ENCODE measurements around the gene MC5R. TPM values are rescaled to one million over a fixed set of nuclear protein-coding genes. Genes with fewer than 3 reads are reported as not detected.

Gene MC5R
- total RNA-seq, result not detected
- polyA plus RNA-seq, result not detected
- long read RNA-seq, donor 1, result 0 reads
- long read RNA-seq, donor 2, result 0 reads
- long read RNA-seq, donor 3, result 0 reads
- long read RNA-seq, donor 4, result 0 reads
- long read RNA-seq, donor 5, result 0 reads

- TF ChIP-seq CTCF (IDR thresholded peaks at IDR 0.05; ENCODE audit: control extremely low read depth, extremely low read depth), result peak; percentile 82
- Histone ChIP-seq H3K27me3 (ENCODE audit: control insufficient read depth in 3 of 3, insufficient read depth in 3 of 3, low read length in 2 of 3) (peaks cover 0 to 22% (median 17%) of the 10 kb centered on the region in 3 donors), H3K27ac (ENCODE audit: low read depth in 1 of 2, low read length in 1 of 2) (no peak within 1 kb of the TSS), H3K4me3 (no peak within 1 kb of the TSS), H3K4me1 (ENCODE audit: control insufficient read depth in 5 of 5, insufficient read depth in 5 of 5, low read length in 5 of 5) (no peaks in the 10 kb centered on the region), H3K36me3 (ENCODE audit: control insufficient read depth in 4 of 4, insufficient read depth in 4 of 4, low read length in 4 of 4) (no peaks in the 10 kb centered on the region), H3K9ac (ENCODE audit: insufficient read depth in 1 of 2, low read length in 2 of 2) (no peak within 1 kb of the TSS), H3K9me3 (ENCODE audit: control insufficient read depth in 4 of 4, insufficient read depth in 3 of 4, low read length in 3 of 4) (no peaks in the 10 kb centered on the region)
- peak; percentile 44 to 59 (median 56) for DNase-seq
- peak; percentile 86 for ATAC-seq (ENCODE audit: insufficient read depth, low FRiP score)
- WGBS, 2 donors, result 3 to 4% methylated on average over 52 to 54 of the region's 54 CpGs
Measured at GRCh38 chr18:13823707-13824395, at the start of gene MC5R. TSS of gene MC5R (plus strand) at chr18:13824149. CDS start at chr18:13825766, 1,617 bp downstream.

DNA sequence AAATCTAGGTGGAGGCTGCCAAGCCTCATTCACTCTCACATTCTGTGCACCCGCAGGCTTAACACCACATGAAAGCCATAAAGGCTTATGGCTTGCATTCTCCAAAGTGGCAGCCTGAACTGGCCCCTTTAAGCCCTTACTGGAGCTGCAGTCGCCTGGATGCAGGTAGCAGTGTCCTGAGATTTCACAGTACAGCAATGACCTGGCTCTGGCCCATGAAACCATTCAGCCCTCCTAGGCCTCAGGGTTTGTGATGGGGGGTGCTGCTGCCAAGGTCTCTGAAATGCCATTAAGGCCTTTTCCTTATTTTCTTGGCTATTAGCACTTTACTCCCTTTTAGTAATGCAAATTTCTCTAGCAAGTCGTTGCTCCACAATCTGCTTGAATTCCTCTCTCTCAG is 48.9 kb upstream of the MC5R start:
- H3K4me3 ChIP-seq, result no peak overlapping the region
- WGBS, 2 donors, result 72 to 78% methylated on average over 3 of the region's 3 CpGs
- DNase-seq, result no peak
- no peak for TF ChIP-seq CTCF (IDR thresholded peaks at IDR 0.05; ENCODE audit: control extremely low read depth, extremely low read depth)
- no peak overlapping the region for H3K9ac ChIP-seq (ENCODE audit: insufficient read depth in 1 of 2, low read length in 2 of 2)
- H3K27ac ChIP-seq (ENCODE audit: low read depth in 1 of 2, low read length in 1 of 2), result no peak overlapping the region
- H3K9me3 ChIP-seq (ENCODE audit: control insufficient read depth in 4 of 4, insufficient read depth in 3 of 4, low read length in 3 of 4), result peaks cover 0 to 4% (median 0%) of the 10 kb centered on the region in 4 donors
- no peaks in the 10 kb centered on the region for H3K4me1 ChIP-seq (ENCODE audit: control insufficient read depth in 5 of 5, insufficient read depth in 5 of 5, low read length in 5 of 5)
- peaks cover 0 to 18% (median 0%) of the 10 kb centered on the region in 3 donors for H3K27me3 ChIP-seq (ENCODE audit: control insufficient read depth in 3 of 3, insufficient read depth in 3 of 3, low read length in 2 of 3)
- no peak for ATAC-seq (ENCODE audit: insufficient read depth, low FRiP score)
- no peaks in the 10 kb centered on the region for H3K36me3 ChIP-seq (ENCODE audit: control insufficient read depth in 4 of 4, insufficient read depth in 4 of 4, low read length in 4 of 4)

DNA sequence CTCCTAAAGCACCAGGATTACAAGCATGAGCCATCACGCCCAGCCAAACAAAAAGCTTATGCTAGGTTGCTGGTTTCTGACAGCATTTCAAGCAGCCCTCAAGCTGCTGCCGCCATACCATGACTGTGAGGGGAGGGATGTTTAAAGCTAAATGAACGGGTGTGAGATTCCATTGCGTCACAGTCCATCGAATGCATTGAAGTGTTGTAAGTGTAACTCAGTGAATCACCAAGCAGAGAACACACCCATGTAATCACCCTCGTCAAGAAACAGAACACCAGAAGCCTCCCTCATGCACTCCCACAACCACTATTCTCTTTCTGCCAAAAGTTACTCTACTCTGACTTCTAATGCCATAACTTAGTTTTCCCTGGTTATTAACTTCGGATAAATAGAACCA is 32.8 kb upstream of the MC5R start:
- ATAC-seq (ENCODE audit: insufficient read depth, low FRiP score) (no peak), DNase-seq (no peak)
- Histone ChIP-seq H3K36me3 (ENCODE audit: control insufficient read depth in 4 of 4, insufficient read depth in 4 of 4, low read length in 4 of 4) (no peaks in the 10 kb centered on the region), H3K4me3 (no peak overlapping the region), H3K9ac (ENCODE audit: insufficient read depth in 1 of 2, low read length in 2 of 2) (no peak overlapping the region), H3K27me3 (ENCODE audit: control insufficient read depth in 3 of 3, insufficient read depth in 3 of 3, low read length in 2 of 3) (no peaks in the 10 kb centered on the region), H3K27ac (ENCODE audit: low read depth in 1 of 2, low read length in 1 of 2) (no peak overlapping the region), H3K4me1 (ENCODE audit: control insufficient read depth in 5 of 5, insufficient read depth in 5 of 5, low read length in 5 of 5) (no peaks in the 10 kb centered on the region), H3K9me3 (ENCODE audit: control insufficient read depth in 4 of 4, insufficient read depth in 3 of 4, low read length in 3 of 4) (peaks cover 0 to 2% (median 0%) of the 10 kb centered on the region in 4 donors)
- no peak for TF ChIP-seq CTCF (IDR thresholded peaks at IDR 0.05; ENCODE audit: control extremely low read depth, extremely low read depth)
- WGBS, 2 donors, result 66 to 78% methylated on average over 7 of the region's 7 CpGs
